HEK293 (cell line): ENCODE results near the gene AGTR1.

Source experiments
- GFI1B ChIP-seq: fragments of 450-650 bp; formaldehyde crosslinking; IDR thresholded peaks from 2 replicates; pipeline ENCODE4 v1.5.1; 2016; ENCODE audit warnings: missing biosample characterization, missing genetic modification characterization
- PATZ1 ChIP-seq: fragments of 450-650 bp; formaldehyde crosslinking; IDR thresholded peaks from 2 replicates; pipeline ENCODE4 v1.5.1; 2016; ENCODE audit warnings: missing biosample characterization, missing genetic modification characterization
- PRDM1 ChIP-seq: fragments of 450-650 bp; formaldehyde crosslinking; IDR thresholded peaks from 2 replicates; pipeline ENCODE4; 2016; ENCODE audit warnings: missing biosample characterization, missing genetic modification characterization
- PRDM10 ChIP-seq: fragments of 450-650 bp; formaldehyde crosslinking; IDR thresholded peaks from 2 replicates; pipeline ENCODE4 v1.5.1; 2016; ENCODE audit warnings: missing biosample characterization, missing genetic modification characterization
- ZBTB7A ChIP-seq: fragments of 450-650 bp; formaldehyde crosslinking; IDR thresholded peaks from 2 replicates; pipeline ENCODE4 v1.5.1; 2016; ENCODE audit warnings: low read depth, missing biosample characterization, missing genetic modification characterization
- ZNF155 ChIP-seq: fragments of 450-650 bp; formaldehyde crosslinking; IDR thresholded peaks from 2 replicates; pipeline ENCODE4 v1.5.1; 2016; ENCODE audit warnings: missing biosample characterization, missing genetic modification characterization
- ZNF239 ChIP-seq: fragments of 450-650 bp; formaldehyde crosslinking; IDR thresholded peaks from 2 replicates; pipeline ENCODE4 v1.5.1; 2016; ENCODE audit warnings: missing biosample characterization, missing genetic modification characterization
- ZNF280C ChIP-seq: fragments of 450-650 bp; formaldehyde crosslinking; IDR thresholded peaks from 2 replicates; pipeline ENCODE4 v1.5.1; 2016; ENCODE audit warnings: missing biosample characterization, missing genetic modification characterization
- ZNF335 ChIP-seq: fragments of 450-650 bp; formaldehyde crosslinking; conservative IDR thresholded peaks from 2 replicates; pipeline ENCODE4 v1.5.1; 2016; ENCODE audit warnings: missing biosample characterization, missing genetic modification characterization
- ZNF707 ChIP-seq: fragments of 450-650 bp; formaldehyde crosslinking; IDR thresholded peaks from 2 replicates; pipeline ENCODE4 v1.5.1; 2016; ENCODE audit warnings: missing biosample characterization, missing genetic modification characterization
- ZNF830 ChIP-seq: fragments of 450-650 bp; IDR thresholded peaks from 2 replicates; pipeline ENCODE4 v1.5.0; 2018; ENCODE audit warnings: missing biosample characterization, missing genetic modification characterization, low read depth, mild to moderate bottlenecking, moderate library complexity
- TF ChIP-seq, protein P1 (sequence below): fragments of 450-650 bp; formaldehyde crosslinking; IDR thresholded peaks from 2 replicates; pipeline ENCODE4 v1.5.1; 2016; ENCODE audit warnings: missing biosample characterization, missing genetic modification characterization

DNA sequence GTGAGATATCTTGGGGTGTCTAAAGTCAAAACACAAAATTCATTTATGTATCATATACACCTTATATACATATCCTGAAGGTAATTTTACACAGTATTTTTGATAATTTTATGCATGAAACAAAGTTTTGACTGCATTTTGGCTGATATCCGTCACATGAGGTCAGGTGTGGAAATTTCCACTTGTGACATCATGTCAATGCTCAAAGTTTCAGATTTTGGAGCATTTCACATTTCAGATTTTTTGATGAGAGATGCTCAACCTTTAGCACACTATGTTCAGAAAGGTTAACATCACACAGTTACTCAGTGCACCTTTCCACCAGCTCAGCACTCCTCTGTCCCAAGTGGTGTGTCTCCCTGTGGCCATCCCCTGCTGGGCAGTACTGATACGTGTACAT is 92.2 kb downstream of the AGTR1 start:
- no peak for TF ChIP-seq PATZ1 (tag by site-specific recombination)
- no peak for TF ChIP-seq ZNF707 (tag by site-specific recombination)
- TF ChIP-seq, protein P1, sequence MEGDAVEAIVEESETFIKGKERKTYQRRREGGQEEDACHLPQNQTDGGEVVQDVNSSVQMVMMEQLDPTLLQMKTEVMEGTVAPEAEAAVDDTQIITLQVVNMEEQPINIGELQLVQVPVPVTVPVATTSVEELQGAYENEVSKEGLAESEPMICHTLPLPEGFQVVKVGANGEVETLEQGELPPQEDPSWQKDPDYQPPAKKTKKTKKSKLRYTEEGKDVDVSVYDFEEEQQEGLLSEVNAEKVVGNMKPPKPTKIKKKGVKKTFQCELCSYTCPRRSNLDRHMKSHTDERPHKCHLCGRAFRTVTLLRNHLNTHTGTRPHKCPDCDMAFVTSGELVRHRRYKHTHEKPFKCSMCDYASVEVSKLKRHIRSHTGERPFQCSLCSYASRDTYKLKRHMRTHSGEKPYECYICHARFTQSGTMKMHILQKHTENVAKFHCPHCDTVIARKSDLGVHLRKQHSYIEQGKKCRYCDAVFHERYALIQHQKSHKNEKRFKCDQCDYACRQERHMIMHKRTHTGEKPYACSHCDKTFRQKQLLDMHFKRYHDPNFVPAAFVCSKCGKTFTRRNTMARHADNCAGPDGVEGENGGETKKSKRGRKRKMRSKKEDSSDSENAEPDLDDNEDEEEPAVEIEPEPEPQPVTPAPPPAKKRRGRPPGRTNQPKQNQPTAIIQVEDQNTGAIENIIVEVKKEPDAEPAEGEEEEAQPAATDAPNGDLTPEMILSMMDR (tag by site-specific recombination): no peak
- TF ChIP-seq ZNF830 (tag by site-specific recombination): no peak
- TF ChIP-seq GFI1B (tag by site-specific recombination): no peak
- TF ChIP-seq ZNF335 (tag by site-specific recombination): no peak
- TF ChIP-seq PRDM10 (tag by site-specific recombination): no peak
- TF ChIP-seq PRDM1 (tag by site-specific recombination): no peak
- TF ChIP-seq ZNF280C (tag by site-specific recombination): no peak
- TF ChIP-seq ZBTB7A: no peak
- TF ChIP-seq ZNF239: no peak
- no peak for TF ChIP-seq ZNF155
